ENCODE results near the gene PARP12. TPM values are rescaled to one million over a fixed set of nuclear protein-coding genes. Genes with fewer than 3 reads are reported as not detected.

PARP12 gene
- total and polyA plus RNA-seq, 2 of the 13 experiments (the other 11 are each of a cell fraction or from before 2014, with no cell fraction given), result 15.5 to 35.2 TPM

DNA sequence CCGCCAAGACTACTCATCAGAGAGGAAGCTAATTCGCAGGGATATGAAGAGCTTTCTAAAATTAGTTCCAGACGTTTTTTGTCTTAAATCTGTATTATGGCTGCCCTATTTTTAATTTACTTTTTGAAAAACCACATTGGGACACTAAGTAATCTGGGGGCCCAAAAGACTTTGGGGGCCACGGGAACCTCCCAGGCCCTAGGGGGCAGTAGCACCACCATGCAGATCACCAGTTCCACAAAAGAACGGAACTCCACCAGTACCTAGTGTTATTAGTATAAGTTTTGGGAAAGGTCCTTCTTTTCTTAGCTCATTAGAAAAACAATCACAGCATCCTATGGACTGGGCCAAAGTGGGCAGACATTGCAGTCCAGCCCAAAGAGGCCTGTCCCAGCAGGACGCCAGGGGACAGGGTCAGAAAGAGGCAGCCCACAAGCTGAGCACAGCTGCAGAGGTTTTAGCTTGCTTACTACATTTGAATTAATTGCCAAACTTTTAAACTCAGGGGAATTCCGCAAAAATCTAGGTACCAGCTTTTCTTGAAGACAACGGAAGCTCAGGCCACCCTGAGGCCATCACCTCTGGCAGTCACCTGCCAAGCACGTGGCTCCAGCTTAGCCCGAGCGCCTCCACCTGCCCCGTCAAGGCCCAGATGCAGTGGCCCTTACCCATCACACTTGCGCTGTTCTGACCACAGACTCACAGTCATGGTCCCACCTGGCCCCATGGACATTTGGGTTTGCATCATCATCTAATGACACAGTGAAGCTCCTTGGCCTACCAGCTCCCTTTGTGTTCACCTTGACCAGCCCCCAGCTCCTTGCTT lies 74.8 kb downstream of the PARP12 start:
- no peak for ATAC-seq
- H3K9ac ChIP-seq (ENCODE audit: insufficient read depth, low read depth, low read length), result no peak overlapping the region
- no peak overlapping the region for H3K4me3 ChIP-seq (replicated peaks in 1 of 3; ENCODE audit: insufficient read depth in 1 of 3, low read depth in 2 of 3, low read length in 3 of 3)
- no peaks in the 10 kb centered on the region for H3K9me3 ChIP-seq (ENCODE audit: low read length)
- ChIA-PET CTCF (ENCODE audit: low intra/inter-chr PET ratio, low total read pairs) (no interaction called here), POLR2A (interaction anchor here (0.9 to 1.5 kb wide), 2 partner anchors 11 to 15 kb away, joined by 3 read pairs; no protein-coding TSS in a partner anchor)
- in situ Hi-C loops (cut with HindIII; ENCODE audit: extremely low pct_ligation_motif_present, low pct_unique_long_range_greater_than_20kb) (no loop called here), intact Hi-C loops (cut with micrococcal nuclease; ENCODE audit: unreplicated experiment) (no loop called here)
- FAIRE-seq, result no peak
- 78% methylated on average over 12 of the region's 13 CpGs for WGBS (ENCODE audit: low lambda C conversion rate)
- no peak for DNase-seq (ENCODE audit: low spot score)
- H3K4me2 ChIP-seq (ENCODE audit: low read depth, low read length), result no peak overlapping the region
- peaks cover 30% of the 10 kb centered on the region for H3K4me1 ChIP-seq (ENCODE audit: insufficient read depth, low read length)
- H3K79me2 ChIP-seq (ENCODE audit: insufficient read depth, low read length), result no peaks in the 10 kb centered on the region
- H4K20me1 ChIP-seq (ENCODE audit: insufficient read depth, low read length), result no peaks in the 10 kb centered on the region
- no peak overlapping the region for H3K27ac ChIP-seq (ENCODE audit: extremely low read length, insufficient read depth, low read length)
- TF ChIP-seq ETV5 (CRISPR knock-in tag; IDR thresholded peaks at IDR 0.05; ENCODE audit: borderline replicate concordance), result no peak
- peak; percentile 57 for TF ChIP-seq ZNF574 (CRISPR knock-in tag; IDR thresholded peaks at IDR 0.05)
- no peak for TF ChIP-seq PRDM4 (CRISPR knock-in tag; IDR thresholded peaks at IDR 0.05; ENCODE audit: borderline replicate concordance)
- no peak overlapping the region for H2AFZ ChIP-seq (ENCODE audit: low read length)
- peaks cover 3 to 26% of the 10 kb centered on the region in 2 experiments for H3K27me3 ChIP-seq (ENCODE audit: control insufficient read depth in 1 of 2, insufficient read depth in 2 of 2, low read length in 2 of 2)
- no peaks in the 10 kb centered on the region for H3K36me3 ChIP-seq (replicated peaks in 1 of 2; ENCODE audit: control insufficient read depth in 1 of 2, insufficient read depth in 2 of 2, low read length in 2 of 2)
- no TSS peak for BruUV-seq (replicated peaks)
